ENCODE data around the gene TEX2.

- TF ChIP-seq CTCF (IDR thresholded peaks at IDR 0.05; ENCODE audit: insufficient read depth, low read length, poor library complexity, severe bottlenecking) (no peak), EZH2phosphoT487 (conservative IDR thresholded peaks at IDR 0.05; ENCODE audit: low read length) (no peak)
These were observed 41.5 kb upstream of the TEX2 start for GRCh38 chr17:64304551-64304950.

Data from SU-DHL-6 (cell line).